GM15510 (cell line): ENCODE measurements around the gene FNDC3B.

ENCODE experiments used
- POLR2A ChIP-seq: IDR thresholded peaks from 3 replicates; pipeline ENCODE4 v1.6.1; 2011; ENCODE audit warnings: borderline replicate concordance; ENCODE audit not compliant: insufficient read length; ENCODE audit errors: extremely low read depth

FNDC3B gene

DNA sequence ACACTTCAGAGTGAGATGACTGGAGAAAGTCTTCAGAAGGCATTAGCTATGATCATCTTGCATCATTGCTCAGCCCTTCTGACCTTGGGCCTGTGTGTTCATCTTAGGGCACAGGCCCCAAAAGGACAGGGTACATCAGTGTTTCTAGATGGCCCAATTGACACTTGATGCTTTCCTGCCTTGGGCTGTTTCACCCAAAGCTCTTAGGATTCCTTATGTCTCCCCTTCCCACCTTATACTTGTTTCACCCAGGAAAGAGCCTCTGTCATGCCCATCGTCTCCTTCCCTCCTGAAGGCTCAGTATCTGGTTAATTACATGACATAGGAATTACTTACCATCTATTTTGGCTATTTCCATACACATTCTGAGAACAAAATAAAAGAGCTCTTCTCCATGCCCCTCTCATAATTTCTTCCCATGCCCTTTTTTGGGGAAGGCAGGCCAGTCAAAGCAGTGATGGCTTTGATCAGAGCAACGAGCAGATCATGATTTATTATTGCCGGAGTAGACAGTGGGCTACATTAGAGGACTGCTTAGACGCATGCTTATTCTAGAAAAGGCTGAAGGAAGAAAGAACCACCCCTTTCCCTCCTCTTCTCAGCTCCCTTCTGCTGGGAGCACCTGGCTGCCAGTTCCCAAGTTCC lies 335.9 kb downstream of the FNDC3B start:
- no peak for TF ChIP-seq POLR2A

DNA sequence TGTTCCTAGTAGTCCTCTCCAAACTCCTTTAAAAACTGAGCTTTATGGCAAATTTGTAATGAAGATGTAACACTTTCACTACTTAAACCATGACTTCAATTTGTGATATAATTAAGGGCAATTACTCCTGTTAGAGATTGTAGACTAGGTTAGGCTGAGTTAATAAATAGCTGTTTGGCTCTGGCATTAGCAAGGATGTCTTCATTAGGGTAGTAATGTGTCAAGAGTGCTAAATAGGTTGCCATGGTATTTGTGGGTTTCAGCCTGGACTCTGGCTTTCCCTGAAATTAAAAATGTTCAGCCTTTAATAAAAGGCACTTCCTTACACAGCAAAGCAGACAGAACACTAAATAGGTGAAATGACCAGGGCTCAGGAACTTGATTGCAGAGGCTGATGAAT lies 337.0 kb downstream of the FNDC3B start:
- TF ChIP-seq POLR2A = no peak

DNA sequence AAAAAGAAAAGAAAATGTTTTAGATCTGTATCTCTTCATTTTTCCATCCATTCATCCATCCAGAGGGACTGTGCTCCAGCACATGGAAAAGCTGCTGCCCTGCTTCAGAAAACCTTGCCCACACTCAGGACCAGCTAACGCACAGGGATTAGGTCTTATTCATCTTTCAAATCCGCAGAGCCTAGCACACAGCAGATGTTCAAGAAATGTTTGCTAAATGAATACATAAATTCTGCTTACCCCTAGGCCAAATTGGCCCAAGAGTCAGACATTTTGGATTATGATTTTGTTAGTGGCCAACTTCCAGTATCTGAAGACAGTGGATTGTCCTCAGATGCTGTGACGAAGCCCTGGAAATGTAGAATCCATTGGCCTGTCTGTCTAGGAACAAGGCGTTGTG lies 337.5 kb downstream of the FNDC3B start:
- TF ChIP-seq POLR2A = no peak

DNA sequence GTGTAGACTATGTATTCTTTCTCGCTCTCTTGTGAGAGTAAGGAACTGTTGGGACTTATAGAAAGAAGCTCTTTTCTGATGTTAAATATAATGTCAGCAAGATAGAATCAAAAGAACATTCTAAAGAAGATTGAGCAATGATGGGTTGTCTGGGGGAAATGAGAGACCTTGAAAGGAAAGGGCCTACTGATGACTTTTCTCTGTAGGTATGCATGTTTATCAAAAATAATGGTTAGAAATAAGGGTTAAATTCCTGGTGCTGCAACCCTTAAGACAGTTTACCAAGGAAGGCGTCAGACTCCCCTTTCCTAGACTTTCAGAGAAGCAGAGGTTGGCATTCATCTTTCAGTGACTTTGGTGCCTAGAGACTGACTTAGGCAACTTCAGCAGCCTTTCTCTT lies 339.1 kb downstream of the FNDC3B start:
- TF ChIP-seq POLR2A = no peak

DNA sequence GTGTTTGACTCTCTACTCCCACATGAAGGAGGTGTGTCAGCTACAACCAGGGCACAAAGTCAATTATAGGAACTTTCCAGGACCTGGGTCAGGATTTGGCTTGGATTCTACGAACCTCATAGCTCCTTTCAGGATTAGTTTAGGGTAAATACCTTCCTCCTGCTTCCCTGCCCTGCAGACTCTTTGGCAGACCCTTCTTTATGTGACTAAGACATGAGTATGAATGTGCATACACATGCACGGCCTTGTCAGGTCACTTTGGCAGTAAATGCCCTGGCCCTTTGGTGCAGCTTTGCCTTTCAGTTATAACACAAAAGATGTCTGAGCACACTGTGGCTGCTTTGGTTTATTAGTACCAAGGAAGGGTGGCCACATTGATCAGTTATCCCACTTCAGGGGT lies 340.0 kb downstream of the FNDC3B start:
- no peak for TF ChIP-seq POLR2A

DNA sequence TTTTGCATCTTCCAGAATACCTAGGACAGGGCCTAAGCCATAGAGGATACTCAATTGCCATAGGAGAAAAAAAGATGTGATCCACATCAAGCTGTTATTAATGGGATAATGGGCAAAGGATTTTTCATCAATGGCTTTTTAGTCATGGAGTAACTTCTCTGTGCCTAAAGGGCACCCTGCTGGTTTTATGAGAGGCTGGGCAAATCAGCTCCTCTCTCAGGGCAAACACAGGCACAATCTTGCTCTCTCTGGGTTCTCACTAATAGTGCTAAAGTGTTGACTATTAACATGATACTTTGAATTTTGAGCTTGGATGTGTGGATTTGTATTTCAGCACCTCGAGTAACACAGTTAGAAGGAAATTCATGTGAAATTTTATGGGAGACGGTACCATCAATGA lies 341.3 kb downstream of the FNDC3B start:
- TF ChIP-seq POLR2A = no peak

DNA sequence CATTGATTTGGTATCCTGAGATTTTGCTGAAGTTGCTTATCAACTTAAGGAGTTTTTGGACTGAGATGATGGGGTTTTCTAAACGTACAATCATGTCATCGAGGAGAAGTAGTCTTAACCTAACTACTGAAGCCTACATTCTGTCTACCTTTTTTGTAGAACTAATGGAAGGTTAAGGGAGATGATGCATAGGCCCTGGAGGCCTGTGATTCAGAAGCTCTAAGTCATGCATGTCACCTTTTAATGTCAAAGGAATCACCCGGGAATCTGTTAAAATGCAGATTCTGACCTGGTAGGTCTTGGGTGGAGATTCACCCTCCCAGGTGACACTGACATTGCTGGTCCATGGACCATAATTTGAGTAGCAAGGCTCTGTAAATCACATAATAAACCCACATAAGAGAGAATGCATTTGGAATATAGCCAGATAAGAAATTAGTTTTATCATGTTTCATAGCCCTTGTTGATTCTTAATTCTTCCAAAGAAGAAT lies 344.0 kb downstream of the FNDC3B start:
- TF ChIP-seq POLR2A = no peak

DNA sequence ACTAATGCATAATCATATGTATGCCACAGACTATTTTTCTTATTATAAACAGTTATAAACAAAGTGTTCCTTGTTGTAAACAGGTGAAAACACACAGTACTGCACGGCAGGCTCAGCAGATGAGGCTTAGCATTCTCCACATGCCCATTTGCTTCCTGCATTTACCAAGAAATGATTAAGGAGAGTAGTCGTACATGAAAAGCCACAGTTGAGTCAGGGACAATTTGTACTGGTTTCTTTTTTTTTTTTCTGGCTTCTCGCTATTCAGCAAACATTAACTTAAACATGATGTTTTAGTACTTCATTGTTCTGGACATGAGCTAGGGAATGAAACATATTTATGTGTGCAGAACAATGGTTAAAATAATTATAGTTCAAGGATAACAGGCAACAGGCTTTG lies 345.5 kb downstream of the FNDC3B start:
- TF ChIP-seq POLR2A = no peak

DNA sequence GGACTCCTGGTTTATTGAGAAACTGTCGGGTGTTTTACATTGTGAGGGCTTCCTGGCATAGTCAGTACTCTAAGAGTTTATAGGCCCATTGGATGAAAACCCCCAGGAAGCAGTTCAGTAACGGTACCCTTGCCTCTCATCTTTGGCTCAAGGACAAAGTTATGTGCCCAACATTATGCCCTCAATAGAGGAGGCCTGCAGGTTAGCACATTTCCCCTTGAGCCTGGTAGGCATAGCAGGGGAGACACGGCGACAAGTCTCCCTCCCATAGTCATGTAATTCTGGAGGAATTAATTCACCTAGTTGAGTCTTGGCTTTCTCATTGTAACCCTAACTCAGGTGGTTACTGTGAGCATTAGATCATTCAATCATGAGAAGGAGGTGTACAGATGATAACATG lies 348.4 kb downstream of the FNDC3B start:
- no peak for TF ChIP-seq POLR2A

DNA sequence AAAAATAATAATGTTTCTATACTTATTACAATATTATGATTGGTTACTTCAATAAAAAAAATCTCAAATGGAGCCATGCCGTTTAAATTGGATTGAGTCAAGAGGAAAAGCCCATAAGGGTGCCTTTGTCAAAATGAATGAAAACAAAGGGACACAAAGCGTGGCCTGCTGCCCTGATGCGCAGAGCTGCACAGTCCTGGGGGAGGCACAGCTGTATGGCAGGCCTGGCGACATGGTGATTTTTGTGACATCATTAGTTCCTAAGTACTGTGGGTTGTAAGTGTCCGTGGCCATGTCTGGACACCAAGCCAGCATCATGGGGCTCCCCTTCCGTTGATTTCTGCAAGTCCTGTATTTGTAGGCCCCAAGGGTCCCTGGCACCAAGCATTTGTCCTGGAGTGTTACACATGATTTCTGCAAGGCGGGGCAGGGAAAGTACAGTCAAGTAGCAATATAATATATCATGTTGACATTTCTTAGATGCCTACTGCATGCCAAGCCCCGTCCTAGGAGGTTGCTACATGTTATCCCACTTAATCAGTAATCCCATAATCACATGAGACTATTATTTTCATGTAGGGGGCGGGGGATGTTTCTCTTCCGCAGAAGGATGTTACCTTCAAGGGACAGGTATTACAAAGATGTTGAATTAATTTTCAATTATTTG lies 349.2 kb downstream of the FNDC3B start:
- TF ChIP-seq POLR2A = no peak

DNA sequence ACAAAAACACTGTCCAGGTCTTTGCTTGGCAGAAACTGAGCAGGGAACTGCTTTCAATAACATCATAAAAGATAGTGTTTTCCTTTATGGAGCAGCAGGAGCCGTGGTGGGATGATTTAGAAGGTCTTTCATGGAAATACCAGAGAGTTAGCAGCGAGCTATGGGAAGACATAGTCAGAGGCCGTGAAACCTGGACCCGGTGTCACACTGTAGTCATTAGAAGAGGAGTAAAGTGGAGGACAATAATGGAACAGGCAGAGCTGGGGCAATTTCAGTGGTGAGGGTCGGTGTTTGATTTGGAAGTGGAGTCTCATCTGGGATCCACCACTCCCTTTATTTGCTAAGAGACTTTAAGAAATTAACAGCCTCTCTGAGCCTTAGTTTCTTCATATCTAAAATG lies 351.4 kb downstream of the FNDC3B start:
- TF ChIP-seq POLR2A = no peak

DNA sequence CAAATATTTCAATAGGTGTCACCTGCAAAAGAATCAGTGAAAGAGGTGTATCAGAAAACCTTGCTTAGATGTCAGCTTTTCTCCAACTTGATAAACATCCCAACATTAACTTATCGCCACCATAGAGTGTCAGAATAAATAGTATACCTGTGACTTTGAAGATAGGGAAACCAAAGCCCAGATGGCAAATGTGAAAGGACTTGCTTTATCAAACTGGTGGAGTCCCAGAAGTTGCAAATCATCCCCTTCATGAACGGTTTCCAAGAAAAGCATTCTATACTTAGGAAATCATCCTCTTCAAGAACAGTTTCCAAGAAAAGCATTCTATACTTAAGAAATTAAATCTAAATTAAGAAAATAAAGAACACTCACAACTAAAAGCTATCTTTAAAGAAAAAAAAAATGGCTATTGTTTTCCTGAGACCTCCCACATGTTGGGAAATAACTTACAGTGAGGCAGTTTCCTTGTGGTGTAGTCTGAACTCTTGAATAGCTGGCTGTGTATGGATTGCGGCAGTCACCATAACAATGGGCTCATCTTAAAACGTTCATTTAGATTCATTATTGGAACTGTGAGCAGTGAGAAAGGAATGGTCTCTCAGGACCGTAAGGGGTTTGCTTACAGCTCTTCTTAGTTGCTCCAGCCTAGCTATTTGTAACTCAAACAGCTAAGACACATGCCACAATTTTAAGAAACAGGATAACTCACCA lies 352.4 kb downstream of the FNDC3B start:
- no peak for TF ChIP-seq POLR2A

DNA sequence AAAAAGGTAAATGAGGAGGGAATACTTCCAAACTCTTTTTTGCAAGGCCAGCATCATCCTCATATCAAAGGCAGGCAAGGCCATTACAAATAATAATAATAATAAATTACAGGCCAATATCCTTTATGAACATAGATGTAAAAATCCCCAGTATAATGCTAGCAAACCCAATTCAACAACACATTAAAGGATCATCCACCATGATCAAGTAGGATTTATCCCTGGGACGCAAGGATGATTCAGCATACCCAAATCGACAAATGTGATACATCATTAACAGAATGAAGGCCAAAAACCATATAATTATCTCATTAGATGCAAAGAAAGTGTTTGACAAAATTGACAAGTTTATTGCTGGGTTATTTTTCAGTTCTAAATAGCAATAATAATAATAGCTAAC lies 355.3 kb downstream of the FNDC3B start:
- no peak for TF ChIP-seq POLR2A

DNA sequence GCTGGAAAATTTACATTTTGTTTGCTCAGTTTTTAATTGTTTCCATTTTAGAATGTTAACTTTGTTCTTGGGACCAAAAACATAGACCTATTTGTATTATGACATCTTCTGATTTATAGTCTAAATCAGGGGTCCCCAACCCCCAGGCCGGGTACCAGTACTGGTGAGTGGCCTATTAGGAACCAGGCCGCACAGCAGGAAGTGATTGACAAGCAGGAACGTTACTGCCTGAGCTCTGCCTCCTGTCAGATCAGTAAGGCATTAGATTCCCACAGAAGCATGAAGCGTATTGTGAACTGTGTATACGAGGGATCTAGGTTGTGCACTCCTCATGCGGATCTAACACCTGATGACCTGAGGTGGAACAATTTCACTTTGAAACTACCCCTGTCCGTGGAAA lies 357.0 kb downstream of the FNDC3B start:
- TF ChIP-seq POLR2A = no peak

DNA sequence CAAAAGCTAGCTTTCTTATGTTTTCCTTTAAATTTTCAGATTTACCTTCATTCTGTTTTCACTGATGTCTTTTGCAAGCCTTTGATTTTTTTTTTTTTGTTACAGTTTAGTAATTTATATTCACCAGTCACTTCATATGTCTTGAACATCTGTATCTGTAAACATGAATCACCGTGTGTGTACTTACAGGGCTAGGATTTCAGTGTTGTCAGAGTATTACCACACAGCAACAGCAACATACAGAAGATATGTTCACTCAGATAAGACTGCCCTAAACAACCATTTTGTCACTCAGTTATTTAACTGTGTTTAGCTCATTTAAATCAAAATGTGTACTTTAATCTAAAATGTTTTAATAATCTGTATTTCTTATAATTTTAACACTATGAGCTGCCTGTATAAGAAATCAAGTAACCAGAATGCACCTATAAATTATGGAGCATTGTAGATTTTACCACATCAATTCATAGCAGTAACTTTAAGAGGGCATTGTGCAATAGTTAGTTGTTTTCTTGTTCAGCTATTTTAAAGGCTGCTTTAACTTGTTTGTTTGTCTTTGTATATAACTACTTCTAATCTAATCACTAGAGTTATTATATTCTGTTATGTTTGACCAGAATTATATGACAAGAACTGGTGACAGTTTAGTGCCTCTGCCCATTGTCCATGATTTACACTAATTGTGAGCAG lies 358.5 kb downstream of the FNDC3B start:
- no peak for TF ChIP-seq POLR2A
